AG10803 (cell line): ENCODE measurements around the gene TMEM52.

Experiments used
- DNase-seq: peaks from one replicate; pipeline ENCODE4 v3.0.0; 2010; ENCODE audit warnings: low read depth
- H3K4me3 ChIP-seq: 2 replicates; pipeline ENCODE4 v1.5.1; 2011; ENCODE audit warnings: mild to moderate bottlenecking, low read length, control low read depth
- CTCF ChIP-seq: conservative IDR thresholded peaks from 2 replicates; pipeline ENCODE4 v1.5.1; 2011; ENCODE audit warnings: mild to moderate bottlenecking, low read length, control low read depth, inconsistent platforms

Gene TMEM52

GRCh38 chr1:1917304-1917976 lies 1.6 kb downstream of the TMEM52 start:
- no peak for DNase-seq
- no peak for TF ChIP-seq CTCF
- no peak overlapping the region for H3K4me3 ChIP-seq

GRCh38 chr1:1916851-1917251 lies 2.2 kb downstream of the TMEM52 start:
- H3K4me3 ChIP-seq = no peak overlapping the region
- DNase-seq = no peak
- no peak for TF ChIP-seq CTCF

- TF ChIP-seq CTCF = no peak
- H3K4me3 ChIP-seq = no peak overlapping the region
- DNase-seq = no peak
These were observed 2.9 kb downstream of the TMEM52 start for GRCh38 chr1:1915911-1916840.

- no peak for TF ChIP-seq CTCF
- DNase-seq = no peak
- H3K4me3 ChIP-seq = no peak within 1 kb of the TSS
These were observed 3.9 kb downstream of the TMEM52 start, which contains the start of gene CALML6 for GRCh38 chr1:1914971-1915692. Gene CALML6 (plus strand): TSS chr1:1915260. CDS start chr1:1915281, 21 bp downstream.

- no peak overlapping the region for H3K4me3 ChIP-seq
- no peak for TF ChIP-seq CTCF
- DNase-seq = no peak
These were observed 4.7 kb downstream of the TMEM52 start for GRCh38 chr1:1914101-1914970.

- DNase-seq = no peak
- no peak overlapping the region for H3K4me3 ChIP-seq
- TF ChIP-seq CTCF = no peak
These were observed 7.6 kb downstream of the TMEM52 start for GRCh38 chr1:1911350-1912041.
